NCI-H1417 (cell line): Measurements from ENCODE around the gene SHOX.
"Not testable (repeated sequence)": the region's sequence is repeated elsewhere in the genome, so short reads cannot be mapped to it uniquely, and the experiment has no call there.

Experiments
- DNase-seq, 3 experiments: peaks; one replicate each; lab custom pipeline; 2025; lab: John Stamatoyannopoulos, UW

The SHOX gene

DNA sequence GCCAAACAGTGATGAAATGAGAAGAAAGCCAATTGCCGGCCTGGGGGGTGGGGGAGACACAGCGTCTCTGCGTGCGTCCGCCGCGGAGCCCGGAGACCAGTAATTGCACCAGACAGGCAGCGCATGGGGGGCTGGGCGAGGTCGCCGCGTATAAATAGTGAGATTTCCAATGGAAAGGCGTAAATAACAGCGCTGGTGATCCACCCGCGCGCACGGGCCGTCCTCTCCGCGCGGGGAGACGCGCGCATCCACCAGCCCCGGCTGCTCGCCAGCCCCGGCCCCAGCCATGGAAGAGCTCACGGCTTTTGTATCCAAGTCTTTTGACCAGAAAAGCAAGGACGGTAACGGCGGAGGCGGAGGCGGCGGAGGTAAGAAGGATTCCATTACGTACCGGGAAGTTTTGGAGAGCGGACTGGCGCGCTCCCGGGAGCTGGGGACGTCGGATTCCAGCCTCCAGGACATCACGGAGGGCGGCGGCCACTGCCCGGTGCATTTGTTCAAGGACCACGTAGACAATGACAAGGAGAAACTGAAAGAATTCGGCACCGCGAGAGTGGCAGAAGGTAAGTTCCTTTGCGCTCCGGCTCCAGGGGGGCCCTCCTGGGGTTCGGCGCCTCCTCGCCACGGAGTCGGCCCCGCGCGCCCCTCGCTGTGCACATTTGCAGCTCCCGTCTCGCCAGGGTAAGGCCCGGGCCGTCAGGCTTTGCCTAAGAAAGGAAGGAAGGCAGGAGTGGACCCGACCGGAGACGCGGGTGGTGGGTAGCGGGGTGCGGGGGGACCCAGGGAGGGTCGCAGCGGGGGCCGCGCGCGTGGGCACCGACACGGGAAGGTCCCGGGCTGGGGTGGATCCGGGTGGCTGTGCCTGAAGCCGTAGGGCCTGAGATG, at the start of gene SHOX:
TSS of gene SHOX (plus strand) at position 180 of the 885 bp plus-strand sequence. CDS start at position 287, 107 bp downstream.
- no peak for DNase-seq

- no peak for DNase-seq
These were observed 49.5 kb upstream of the SHOX start for GRCh38 chrX:581066-581465.

DNA sequence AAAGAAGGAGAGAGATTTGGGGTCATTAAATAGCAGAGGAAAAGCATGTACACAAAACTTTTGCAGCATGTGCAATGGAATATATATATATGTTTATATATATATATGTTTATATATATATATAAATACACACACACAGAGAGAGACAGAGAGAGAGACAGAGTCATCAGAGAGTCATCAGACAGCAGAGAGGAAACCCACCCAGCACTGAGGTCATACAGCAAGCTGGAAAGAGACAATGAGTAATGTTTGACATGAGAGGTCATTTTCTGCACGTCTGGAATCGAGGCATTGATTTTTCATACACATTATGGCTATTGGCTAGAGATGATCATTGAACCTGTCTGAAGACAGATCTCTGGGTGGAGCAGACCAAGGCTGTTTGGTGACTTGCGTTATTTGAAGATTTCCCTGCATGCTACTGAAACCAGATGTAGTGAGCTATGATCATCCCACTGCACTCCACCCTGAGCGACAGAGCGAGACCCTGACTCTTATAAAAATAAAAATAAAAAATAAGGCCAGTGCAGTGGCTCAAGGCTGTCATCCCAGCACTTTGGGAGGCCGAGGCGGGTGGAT, 48.8 kb upstream of the SHOX start:
- DNase-seq, result no peak

- no peak for DNase-seq
These were observed 46.0 kb upstream of the SHOX start for GRCh38 chrX:584572-584971.

- DNase-seq, result peak in 1 of 3 experiments; percentile 10
These were observed 45.3 kb upstream of the SHOX start for GRCh38 chrX:585115-585808.

- DNase-seq, result no peak
These were observed 44.2 kb upstream of the SHOX start for GRCh38 chrX:586351-586750.

- DNase-seq, result not testable (repeated sequence)
These were observed 41.3 kb upstream of the SHOX start for GRCh38 chrX:589261-589660.

GRCh38 chrX:590693-591404, 39.7 kb upstream of the SHOX start:
- no peak for DNase-seq

GRCh38 chrX:599837-600715, 30.5 kb upstream of the SHOX start:
- no peak for DNase-seq

GRCh38 chrX:603029-603428, 27.6 kb upstream of the SHOX start:
- DNase-seq, result not testable (repeated sequence)

- DNase-seq, result not testable (repeated sequence)
These were observed 26.0 kb upstream of the SHOX start for GRCh38 chrX:604616-605015.

GRCh38 chrX:608088-608487, 22.5 kb upstream of the SHOX start:
- not testable (repeated sequence) for DNase-seq

DNA sequence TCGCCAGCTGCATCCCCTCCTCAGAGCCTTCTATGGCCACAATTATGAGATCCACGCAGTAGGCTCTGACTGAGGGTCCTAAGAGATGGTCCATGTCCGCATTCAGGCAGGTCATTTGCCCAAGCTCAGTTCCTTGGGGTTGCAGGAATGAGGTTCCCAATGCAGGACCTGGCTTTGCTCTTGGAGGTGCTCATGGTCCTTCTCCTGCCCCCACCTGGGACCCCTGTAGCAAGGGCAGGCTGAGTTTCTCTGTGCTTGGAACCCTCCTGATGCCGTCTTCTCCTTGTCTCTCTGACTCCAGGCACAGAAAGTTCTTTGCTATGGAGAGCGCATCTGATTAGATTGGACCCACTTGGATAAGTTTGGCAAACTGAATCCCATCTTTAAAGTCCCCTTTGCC, 16.5 kb upstream of the SHOX start:
- DNase-seq, result no peak

DNA sequence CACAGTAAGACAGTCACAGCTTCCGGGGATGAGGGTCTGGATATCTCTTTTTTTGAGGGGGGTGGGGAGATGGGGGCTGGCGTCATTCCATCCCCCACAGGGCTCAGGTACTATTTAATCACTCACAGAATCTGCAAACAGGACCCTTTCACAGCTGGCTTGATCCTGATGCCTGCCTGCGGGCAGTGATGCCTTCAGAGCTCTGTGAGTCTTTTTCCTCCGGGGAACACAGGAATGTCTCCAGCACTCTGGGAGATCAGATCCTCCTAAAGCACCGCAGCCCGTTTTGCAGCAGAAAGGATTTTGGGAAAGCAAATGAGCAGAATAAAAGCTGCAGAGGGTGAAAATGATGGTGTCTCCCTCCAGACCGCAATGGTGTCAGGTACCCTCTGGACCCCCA, 13.2 kb upstream of the SHOX start:
- no peak for DNase-seq

DNA sequence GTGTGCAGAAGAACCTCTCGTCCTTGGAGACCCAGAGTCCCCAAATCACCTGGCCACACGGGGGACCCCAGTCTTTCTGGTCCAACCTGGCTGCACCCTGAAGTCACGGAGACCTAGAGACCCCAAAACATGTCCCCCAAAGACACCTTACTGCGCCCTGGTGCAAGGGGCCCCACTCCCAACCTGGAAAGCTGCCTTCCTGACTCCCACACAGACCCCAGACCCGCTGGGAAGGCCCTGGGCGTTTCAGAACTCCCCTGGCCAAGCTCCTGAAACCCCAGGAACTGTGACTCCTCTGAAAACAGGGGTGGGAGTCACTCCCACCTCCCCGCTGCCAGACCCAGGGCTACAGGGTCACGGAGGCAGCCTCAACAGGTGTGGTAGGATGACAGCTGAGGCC, 12.7 kb upstream of the SHOX start:
- no peak for DNase-seq

GRCh38 chrX:618304-618703, 12.3 kb upstream of the SHOX start:
- DNase-seq, result not testable (repeated sequence)

GRCh38 chrX:618761-619450, 11.7 kb upstream of the SHOX start:
- no peak for DNase-seq

DNA sequence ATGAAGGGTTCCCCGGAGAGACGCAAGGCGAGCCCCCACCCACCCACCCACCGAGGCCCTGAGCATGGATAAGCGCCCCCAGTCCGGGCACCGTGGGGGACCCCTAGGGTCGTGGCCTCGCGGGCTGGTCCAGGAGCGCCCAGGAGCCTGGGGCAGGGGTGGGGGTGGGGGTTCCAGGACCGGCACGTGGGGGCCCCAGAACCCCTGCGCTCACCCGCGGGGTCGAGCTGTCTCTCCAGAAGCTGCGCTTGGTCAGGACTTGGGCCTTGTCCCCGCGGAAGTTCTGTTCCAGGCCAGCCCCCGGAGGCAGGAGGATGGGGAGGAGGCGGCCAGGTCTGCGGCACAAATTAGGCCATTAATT, 11.2 kb upstream of the SHOX start:
- no peak for DNase-seq

GRCh38 chrX:619812-620531, 10.6 kb upstream of the SHOX start:
- no peak for DNase-seq
